GM19395 (cell line): Measurements from ENCODE around the gene CA5B.
"Not testable (repeated sequence)": the region's sequence is repeated elsewhere in the genome, so short reads cannot be mapped to it uniquely, and the experiment has no call there.

Experiments
- ATAC-seq: cut with Tn5 transposase; IDR thresholded peaks from one replicate; pipeline ENCODE4 v1.9.1; 2021; ENCODE audit warnings: mild to moderate bottlenecking, moderate library complexity; ENCODE audit not compliant: unreplicated experiment

The CA5B gene, protein sequence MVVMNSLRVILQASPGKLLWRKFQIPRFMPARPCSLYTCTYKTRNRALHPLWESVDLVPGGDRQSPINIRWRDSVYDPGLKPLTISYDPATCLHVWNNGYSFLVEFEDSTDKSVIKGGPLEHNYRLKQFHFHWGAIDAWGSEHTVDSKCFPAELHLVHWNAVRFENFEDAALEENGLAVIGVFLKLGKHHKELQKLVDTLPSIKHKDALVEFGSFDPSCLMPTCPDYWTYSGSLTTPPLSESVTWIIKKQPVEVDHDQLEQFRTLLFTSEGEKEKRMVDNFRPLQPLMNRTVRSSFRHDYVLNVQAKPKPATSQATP

GRCh38 chrX:15737959-15738902 lies at the start of gene CA5B:
Gene CA5B (plus strand): TSS chrX:15738270. CDS start chrX:15750024, 11,754 bp downstream.
- ATAC-seq: peak; percentile 91

DNA sequence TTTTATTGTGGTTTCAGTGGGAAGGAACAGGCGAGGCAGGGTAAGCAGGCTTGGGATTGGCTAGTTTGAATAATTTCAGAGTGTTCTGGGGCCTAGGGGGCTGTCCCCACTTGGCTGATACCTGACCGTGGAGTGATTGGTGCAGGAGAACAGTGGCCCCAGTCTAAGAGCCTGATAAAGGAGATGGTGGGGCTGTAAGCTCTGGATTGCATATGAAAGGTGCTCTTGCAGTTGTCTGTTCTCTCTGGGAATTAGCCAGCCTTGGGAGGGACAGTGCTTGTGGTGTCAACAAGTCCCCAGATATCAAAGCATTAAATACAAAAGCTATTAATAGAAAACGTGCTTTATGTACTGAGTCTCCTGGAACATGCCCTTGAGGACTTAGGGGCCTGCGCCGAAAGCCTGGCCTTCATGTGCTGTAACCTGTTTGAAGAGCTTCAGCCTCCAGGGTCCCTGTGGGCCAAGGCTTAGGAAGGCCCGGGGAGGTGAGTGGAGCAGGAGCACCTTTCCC lies 43.1 kb upstream of the CA5B start:
- ATAC-seq: no peak

DNA sequence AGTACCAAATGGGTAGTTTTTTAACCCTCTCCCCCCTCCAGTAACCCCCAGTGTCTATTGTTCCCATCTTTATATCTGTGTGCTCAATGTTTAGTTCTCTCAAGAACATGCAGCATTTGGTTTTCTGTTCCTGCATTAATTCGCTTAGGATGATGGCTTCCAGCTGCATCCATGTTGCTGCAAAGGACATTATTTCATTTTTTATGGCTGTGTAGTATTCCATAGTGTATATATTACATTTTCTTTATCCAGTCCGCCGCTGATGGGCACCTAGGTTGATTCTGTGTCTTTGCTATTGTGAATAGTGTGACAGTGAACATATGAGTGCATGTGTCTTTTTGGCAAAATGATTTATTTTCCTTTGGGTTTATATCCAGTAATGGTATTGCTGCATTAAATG lies 41.6 kb upstream of the CA5B start:
- ATAC-seq: no peak

- ATAC-seq: no peak
Observed at GRCh38 chrX:15702488-15703371, 35.3 kb upstream of the CA5B start.

GRCh38 chrX:15703809-15704208 lies 34.3 kb upstream of the CA5B start:
- ATAC-seq: not testable (repeated sequence)

DNA sequence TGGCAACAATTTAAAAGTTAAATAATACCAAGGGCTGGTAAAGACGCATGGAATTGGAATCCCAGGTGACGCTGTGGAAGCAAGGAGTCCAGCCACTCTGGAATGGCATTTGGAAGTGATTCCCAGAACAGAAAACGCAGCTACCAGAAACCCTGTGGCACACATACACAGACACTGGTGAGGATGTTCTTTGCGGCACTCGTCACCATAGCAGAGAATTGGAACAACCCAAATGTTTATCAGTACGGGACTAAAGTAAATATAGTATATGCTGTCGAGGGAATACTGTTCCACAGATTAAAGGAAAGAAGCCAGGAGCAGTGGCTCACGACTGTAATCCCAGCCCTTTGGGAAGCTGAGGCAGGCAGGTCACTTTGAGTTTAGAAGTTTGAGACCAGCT lies 33.8 kb upstream of the CA5B start:
- not testable (repeated sequence) for ATAC-seq

- ATAC-seq: no peak
Observed at GRCh38 chrX:15714529-15714928, 23.5 kb upstream of the CA5B start.

GRCh38 chrX:15718283-15718970 lies 19.6 kb upstream of the CA5B start:
- ATAC-seq: no peak

- ATAC-seq: no peak
Observed at GRCh38 chrX:15719324-15719968, 18.6 kb upstream of the CA5B start.

GRCh38 chrX:15721911-15722310 lies 16.2 kb upstream of the CA5B start:
- no peak for ATAC-seq

GRCh38 chrX:15723887-15724517 lies 14.1 kb upstream of the CA5B start:
- no peak for ATAC-seq

DNA sequence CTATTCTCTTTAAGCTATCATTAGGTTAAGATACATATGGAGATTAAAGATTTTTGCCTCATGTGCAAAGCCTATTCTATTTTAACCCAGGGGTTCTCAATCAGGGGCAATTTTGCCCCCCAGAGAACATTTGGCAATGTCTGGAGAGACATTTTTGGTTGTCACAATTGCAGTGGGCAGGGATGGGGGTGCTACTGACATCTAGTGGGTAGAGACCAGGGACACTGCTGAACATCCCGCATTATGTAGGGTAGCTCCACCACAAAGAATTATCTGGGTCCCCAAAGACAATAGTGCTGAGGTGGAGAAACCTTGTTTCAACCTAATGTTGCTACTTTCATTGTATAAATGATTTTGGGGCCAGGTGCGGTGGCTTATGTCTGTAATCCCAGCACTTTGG lies 13.2 kb upstream of the CA5B start:
- no peak for ATAC-seq

DNA sequence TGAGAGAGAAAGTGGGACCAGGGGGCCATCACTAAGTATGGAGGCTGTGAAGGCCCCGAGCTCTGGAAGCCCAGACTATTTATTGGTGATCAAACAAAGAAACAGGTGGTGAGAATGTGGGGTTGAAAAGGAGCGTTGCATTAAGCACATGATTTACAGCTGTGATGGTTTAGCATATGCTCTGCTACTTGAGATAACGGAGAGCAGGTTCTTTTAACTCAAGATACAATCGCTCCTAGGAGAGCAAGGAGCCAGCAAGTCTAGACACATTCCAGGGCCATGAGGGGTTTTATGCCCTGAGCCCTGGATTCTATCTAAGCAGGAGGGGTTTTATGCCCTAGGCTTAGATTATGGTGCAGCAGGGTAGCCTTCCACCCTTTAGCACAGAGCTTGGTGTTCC lies 6.7 kb upstream of the CA5B start:
- not testable (repeated sequence) for ATAC-seq

- peak; percentile 16 for ATAC-seq
Observed at GRCh38 chrX:15737190-15737958, 696 bp upstream of the CA5B start.

DNA sequence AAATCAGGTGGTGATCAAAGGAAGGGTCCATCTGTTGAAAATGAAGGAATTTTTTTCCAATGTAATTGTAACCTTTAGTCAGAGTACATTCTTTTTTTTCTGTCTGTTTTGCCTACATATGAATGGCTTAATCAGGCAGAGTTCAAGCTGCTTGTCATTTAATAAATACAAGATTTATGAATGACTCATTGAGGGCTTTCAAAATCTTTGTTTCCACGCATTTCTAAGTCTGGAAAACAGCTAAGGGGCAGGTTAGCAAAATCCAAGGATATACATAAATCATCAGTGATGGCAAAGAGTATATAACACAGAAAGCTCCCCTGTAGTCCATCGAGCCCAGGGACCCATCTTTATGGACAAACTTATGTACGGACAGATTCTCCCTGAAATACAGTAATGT lies 1.8 kb downstream of the CA5B start:
- no peak for ATAC-seq

GRCh38 chrX:15744181-15744867 lies 6.3 kb downstream of the CA5B start:
- ATAC-seq: no peak

DNA sequence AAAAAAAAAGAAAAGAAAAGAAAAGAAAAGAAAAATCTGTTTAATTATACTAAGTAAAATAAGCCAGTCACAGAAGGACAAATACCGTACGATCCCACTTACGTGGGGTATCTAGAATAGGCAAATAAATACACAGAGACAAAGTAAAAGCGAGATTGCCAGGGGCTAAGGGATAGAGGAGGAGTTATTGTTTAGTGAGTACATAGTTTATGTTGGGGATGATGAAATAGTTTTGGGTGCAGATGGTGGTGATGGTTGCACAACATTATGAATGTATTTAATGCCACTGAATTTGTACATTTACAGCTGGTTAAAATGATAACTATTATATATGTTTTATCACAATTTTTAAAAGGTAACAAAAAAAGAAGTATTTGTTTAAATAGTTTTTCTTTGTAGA lies 7.1 kb downstream of the CA5B start:
- no peak for ATAC-seq

DNA sequence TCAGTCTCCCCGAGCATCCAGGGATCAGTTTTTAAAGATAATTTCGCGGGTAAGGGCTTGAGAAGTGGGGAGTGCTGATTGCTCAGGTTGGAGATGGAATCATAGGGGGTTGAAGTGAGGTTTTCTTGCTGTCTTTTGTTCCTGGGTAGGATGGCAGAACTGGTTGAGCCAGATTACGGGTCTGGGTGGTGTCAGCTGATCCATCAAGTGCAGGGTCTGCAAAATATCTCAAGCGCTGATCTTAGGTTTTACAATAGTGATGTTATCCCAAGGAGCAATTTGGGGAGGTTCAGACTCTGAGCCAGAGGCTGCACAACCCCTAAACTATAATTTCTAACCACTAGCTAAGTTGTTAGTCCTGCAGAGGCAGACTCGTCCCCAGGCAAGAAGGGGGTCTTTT lies 8.6 kb downstream of the CA5B start:
- not testable (repeated sequence) for ATAC-seq
